GM12892 (cell line): ENCODE measurements around the gene HTT.

Experiments
- POLR2A ChIP-seq: IDR thresholded peaks from 2 replicates; pipeline ENCODE4 v1.6.1; 2011; ENCODE audit warnings: low read depth, low read length, control low read depth
- TAF1 ChIP-seq: IDR thresholded peaks from 2 replicates; pipeline ENCODE4 v1.6.1; 2011; ENCODE audit warnings: low read depth, mild to moderate bottlenecking, control low read depth, low read length, borderline replicate concordance

- TF ChIP-seq POLR2A (no peak), TAF1 (no peak)
Observed at GRCh38 chr4:3200423-3201090, 126.1 kb downstream of the HTT start.
